Measurements from ENCODE around the gene SLCO2B1.

Gene SLCO2B1

GRCh38 chr11:75195167-75195962, 44.5 kb downstream of the SLCO2B1 start:
- no peak for DNase-seq

DNA sequence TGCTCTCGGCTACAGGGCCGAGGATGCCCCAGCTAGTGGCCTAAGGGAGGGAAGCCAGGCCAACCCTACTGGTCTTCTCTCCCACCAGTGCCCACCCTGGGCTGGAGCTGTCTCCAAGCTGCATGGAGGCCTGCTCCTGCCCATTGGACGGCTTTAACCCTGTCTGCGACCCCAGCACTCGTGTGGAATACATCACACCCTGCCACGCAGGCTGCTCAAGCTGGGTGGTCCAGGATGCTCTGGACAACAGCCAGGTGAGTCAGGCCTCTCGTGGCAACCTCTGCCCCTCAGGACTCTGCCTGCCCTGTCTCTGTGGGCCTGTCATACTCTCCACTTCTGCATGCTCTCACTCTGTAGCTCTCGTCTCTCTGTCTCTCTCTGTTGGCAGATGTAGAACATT, 45.5 kb downstream of the SLCO2B1 start:
- DNase-seq: no peak

DNA sequence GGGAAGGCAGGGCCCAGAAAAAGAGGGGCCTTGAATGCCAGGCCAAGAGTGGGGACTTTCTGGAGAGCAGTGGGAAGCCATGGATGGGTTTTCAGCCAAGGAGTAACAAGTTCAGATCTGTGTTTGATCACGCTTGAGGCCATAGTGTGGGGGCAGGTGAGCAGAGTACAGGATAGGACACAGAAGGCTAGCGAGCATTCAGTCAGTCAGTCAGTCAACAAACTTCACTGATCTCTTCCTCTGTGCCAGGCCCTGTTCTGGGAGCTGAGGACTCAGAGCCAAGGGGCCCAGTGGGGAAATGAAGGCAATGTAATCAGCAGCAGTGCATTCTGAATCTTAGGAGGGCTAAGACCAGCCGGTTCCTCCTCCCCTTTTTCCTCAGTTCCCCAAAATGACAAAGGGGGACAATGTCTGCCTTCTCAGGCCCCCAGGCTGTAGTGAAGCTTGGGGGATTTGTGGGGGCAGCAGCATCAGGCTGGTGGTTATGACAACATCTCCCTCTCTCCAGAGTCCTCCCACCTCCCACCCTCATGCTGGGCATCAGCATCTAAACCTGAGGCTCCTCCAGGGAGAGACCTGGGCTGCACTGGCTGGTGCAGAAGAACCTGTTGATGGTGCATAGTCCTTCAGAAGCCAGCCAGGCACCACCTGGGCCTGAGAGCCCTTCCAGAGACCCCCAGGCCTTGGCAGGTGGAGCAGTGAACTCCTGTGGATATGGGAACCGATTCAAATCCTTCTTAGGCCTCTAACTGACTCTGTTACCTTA, 46.8 kb downstream of the SLCO2B1 start:
- DNase-seq: no peak

GRCh38 chr11:75198278-75198973, 47.5 kb downstream of the SLCO2B1 start:
- no peak for DNase-seq

GRCh38 chr11:75199412-75199955, 48.6 kb downstream of the SLCO2B1 start:
- no peak for DNase-seq

DNA sequence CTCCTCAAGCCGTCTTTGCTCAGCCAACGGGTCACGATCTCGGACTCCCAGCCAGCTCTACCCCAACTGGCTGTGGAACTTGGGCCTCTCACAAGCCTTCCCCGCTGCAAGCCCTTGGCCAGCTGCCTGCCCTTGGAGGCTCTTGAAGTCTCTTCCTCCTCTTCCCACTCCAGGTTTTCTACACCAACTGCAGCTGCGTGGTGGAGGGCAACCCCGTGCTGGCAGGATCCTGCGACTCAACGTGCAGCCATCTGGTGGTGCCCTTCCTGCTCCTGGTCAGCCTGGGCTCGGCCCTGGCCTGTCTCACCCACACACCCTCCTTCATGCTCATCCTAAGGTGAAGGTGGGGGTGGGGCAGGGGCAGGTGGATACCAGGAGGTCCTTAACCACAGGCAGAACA, 49.1 kb downstream of the SLCO2B1 start:
- DNase-seq: no peak

GRCh38 chr11:75200531-75200930, 49.6 kb downstream of the SLCO2B1 start:
- no peak for DNase-seq

DNA sequence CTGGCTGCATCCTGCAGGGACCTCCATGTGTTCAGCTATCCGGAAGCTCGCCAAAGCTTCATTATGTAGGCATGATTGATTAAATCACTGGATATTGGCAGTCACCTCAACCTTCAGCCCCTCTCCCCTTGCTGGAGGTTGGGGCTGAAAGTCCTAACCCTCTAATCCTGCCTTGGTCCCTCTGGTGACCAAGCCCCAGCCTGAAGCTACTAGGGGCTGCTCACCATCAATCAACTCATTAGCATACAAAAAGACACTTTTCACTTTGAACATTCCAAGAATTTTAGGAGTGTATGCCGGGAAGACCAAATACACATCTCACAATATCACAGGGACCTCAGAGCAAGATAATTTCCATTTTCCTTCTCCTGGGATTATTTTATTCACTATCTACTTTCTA, 50.9 kb downstream of the SLCO2B1 start:
- no peak for DNase-seq

DNA sequence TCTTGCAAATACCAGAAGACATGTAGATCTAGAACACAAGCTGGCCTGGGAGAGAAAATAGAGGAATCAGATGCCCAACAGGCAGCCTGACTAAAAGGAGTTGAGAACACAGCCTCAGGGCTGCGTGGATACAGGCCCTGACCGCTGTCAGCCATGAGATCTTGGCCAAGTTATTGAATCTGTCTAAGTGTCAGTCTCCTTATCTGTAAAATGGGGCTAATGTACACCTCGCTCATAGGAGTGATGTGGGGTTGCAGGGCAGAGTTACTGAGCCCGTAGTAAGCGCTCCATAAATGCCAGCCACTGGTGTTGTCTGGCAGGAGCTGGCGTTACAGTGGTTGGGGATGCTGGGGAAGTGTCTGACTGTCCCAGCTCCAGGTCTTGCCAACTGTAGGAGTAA, 51.3 kb downstream of the SLCO2B1 start:
- no peak for DNase-seq

DNA sequence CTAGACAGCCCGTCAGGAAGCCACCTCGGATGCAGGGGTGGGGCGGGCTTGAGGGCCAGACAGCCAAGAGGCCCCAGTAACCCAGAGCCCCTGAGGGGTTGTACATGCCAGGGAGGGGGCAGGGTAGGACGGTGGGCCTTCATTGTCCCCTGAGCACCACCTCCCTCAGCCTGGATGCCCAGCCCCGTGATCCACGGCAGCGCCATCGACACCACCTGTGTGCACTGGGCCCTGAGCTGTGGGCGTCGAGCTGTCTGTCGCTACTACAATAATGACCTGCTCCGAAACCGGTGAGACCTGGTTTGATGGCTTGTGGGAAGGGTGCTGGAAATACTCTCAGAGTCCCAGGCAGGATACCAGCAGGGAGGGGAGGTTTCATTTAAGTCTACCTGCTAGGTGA, 52.2 kb downstream of the SLCO2B1 start:
- no peak for DNase-seq

DNA sequence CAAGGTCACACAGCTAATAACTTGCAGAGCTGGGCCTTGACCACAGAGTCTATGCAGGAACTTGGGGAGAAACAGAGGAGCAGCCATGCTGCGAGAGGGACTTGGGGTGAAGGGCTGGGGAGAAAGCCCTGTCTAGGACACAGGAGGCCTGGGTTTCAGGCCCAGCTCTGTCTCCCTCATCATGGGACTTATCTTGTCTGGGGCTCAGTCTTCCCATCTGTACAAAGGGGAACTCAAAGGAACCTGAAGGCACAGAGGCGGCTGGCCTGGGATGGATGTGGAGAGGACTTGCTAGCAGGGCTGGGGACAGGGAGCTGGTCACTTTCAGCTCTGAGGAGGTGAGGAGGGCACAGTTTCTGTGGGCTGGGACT, 52.7 kb downstream of the SLCO2B1 start:
- no peak for DNase-seq

DNA sequence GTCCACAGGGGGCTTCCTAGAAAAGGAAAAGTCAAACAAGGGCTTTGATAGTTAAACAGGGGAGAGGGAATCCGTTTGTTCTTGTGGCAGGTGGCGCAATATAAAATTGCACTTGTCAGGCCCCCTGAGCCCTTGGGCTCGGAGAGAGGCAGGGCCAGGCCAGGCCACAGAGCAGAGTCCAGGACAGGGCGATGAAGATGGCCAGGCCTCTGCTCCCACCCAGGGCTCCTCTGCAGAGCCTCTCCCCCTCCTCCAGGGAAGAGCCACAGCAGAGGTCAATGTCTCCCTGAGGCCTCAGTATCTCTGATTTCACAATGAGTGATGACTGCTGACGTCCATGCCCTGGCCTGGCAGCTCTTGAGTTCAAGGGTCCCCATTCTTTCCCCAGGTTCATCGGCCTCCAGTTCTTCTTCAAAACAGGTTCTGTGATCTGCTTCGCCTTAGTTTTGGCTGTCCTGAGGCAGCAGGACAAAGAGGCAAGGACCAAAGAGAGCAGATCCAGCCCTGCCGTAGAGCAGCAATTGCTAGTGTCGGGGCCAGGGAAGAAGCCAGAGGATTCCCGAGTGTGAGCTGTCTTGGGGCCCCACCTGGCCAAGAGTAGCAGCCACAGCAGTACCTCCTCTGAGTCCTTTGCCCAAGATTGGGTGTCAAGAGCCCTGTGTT, 53.2 kb downstream of the SLCO2B1 start:
- DNase-seq: no peak

DNA sequence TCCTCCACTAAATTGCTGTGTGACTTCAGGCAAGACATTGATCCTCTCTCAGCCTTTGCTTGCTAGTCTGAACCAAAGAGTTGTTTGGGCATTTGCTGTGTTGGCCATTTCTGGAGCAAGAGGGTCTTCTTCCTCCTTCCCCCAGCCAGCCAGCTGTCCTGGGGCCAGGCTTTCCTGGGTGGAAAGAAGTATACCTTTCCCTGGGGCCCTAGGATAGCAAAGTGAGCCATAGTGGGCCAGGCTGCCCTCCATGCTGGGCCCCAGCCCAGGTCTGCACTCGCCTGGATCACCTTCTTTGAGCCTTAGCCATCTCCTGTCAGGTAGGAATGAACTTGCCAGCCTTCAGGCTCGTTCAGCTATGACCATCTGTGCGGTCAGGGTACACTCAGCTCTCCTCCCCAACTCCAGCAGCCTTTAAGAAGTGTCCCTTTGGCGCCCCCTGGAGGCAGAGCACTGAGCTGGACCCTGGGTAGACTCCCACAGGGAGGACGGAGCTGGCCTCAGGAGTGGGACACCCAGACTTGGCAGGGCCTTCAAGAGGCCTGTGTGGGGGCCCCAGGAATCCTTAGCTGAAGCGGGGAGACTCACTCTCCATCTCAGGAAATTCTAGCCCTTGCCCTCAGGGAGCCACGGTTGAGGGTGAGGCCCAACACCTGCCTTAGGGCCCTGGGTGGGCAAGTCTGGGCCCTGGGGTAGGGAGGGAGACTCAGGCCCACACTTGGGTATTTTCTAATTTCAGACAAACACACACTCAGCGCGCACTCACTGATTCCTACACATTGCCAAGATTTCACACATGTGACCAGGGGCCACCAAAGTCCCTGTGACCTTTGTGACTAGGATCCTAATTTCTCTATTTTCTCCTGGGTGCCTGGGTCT, 54.0 kb downstream of the SLCO2B1 start:
- peak; percentile 84 for DNase-seq

DNA sequence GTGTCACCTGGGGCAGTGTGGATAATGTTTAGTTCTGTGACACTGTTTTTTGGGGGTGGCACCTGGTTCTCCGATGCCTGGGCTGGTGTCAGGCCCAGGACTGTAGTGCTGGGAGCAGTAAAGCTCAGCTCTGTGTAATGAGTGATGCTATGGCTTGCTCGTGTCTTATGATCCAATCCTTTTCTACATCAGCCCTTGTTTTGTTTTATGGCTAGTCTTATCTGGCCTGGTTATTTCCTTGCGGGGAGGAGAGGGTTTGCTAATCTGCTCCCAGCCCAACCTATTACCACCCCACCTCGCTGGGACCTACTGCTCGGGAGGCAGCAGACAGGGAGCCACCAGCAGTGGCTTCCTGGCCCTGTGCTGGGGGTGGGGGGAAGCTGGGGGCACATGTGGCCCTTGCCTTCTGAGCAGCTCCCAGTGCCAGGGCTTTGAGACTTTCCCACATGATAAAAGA, 54.7 kb downstream of the SLCO2B1 start:
- no peak for DNase-seq

- no peak for DNase-seq
These were observed 57.5 kb downstream of the SLCO2B1 start for GRCh38 chr11:75208446-75208845.

DNA sequence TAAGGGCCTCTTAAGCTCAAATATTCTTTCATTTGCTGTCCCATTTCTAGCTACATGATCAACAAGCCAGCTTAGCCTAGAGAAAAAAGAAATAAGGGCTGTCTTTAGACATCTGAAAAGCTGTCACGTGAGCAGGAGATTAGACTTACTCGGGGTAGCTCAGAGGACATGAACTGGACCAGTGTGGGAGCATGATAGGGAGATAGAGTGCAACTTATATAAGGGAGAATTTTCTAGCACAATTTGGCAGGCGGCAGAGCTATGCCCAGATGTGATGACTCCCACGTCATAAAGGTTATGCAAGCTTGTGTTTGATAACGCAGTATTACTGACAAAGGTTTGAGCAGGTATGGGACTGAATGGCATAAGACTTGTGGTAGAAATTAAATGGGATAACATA, 61.5 kb downstream of the SLCO2B1 start:
- DNase-seq: no peak

- peak; percentile 75 for DNase-seq
These were observed 63.5 kb downstream of the SLCO2B1 start for GRCh38 chr11:75214411-75214821.

DNA sequence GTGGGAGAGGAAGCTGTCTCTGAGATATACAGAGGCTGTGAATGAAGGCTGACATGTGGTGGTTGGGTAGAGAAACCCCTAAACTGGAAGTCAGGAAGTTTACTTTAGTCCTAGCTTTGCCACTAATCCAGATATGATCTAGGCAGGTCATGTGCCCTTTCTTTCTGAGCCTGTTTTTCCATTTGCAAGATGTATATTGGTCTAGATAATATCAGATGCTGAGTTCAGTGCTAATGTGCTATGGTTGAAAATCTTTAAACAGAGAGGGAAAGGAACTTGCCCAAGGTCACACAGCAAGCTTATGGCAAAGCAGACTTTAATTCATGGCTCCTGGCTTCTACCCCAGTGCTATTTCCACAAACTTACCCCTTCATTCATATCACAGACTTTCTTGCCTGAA, 63.9 kb downstream of the SLCO2B1 start:
- no peak for DNase-seq

DNA sequence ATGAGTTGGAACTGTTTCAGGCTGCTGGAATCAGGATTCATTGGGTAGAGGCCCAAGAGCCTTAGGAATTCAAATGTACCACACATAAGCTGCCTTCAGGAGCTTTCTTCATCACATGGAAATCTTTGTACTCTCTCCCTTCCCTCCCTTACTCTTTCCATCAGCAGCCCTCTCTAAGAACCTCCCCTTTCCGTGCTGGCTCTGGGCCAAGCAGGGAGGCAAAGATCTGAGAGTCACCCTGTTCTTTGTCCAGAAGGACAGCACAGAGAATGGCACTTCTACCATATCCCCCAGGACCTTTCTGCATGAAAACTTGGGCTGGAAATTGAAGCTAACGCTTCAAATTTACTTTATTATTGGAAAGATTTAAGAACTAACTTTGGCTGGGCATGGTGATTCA, 69.0 kb downstream of the SLCO2B1 start:
- DNase-seq: no peak

GRCh38 chr11:75223954-75224643, 73.2 kb downstream of the SLCO2B1 start:
- DNase-seq: no peak

GRCh38 chr11:75225794-75226193, 74.9 kb downstream of the SLCO2B1 start:
- DNase-seq: no peak
